Keratinocyte (primary cell): ENCODE data around the gene GZF1. TPM values are rescaled to one million over a fixed set of nuclear protein-coding genes. Genes with fewer than 3 reads are reported as not detected.

ENCODE experiments used
- DNase-seq: peaks from one replicate; pipeline ENCODE4 v3.0.0-alpha.2; 2011; ENCODE audit warnings: low read depth, missing footprints, low spot score
- FAIRE-seq: peaks from 2 replicates; lab custom pipeline; 2011; peaks lifted over from hg19 to GRCh38; lab: Jason Lieb, UNC
- H2AFZ ChIP-seq: 2 replicates; pipeline ENCODE4 v1.6.0; 2012; ENCODE audit warnings: low read length, control low read depth, inconsistent platforms; ENCODE audit not compliant: control insufficient read depth
- H3K27ac ChIP-seq: 2 replicates; pipeline ENCODE4 v1.5.1; 2011; ENCODE audit warnings: low read length; ENCODE audit not compliant: control insufficient read depth, insufficient read depth
- H3K27me3 ChIP-seq: 3 replicates; pipeline ENCODE4 v1.6.0; 2011; ENCODE audit warnings: low read length; ENCODE audit not compliant: control insufficient read depth, insufficient read depth; ENCODE audit errors: extremely low read depth
- H3K36me3 ChIP-seq, 2 experiments: 2 replicates in 1 of 2; 3 replicates in 1 of 2; pipeline ENCODE4 v1.5.1; 2011; ENCODE audit warnings: low read length in 2 of 2, mild to moderate bottlenecking in 1 of 2; ENCODE audit not compliant: control insufficient read depth in 2 of 2, insufficient read depth in 2 of 2; ENCODE audit errors: extremely low read depth in 1 of 2
- H3K4me1 ChIP-seq: 3 replicates; pipeline ENCODE4 v1.5.1; 2011; ENCODE audit warnings: low read length; ENCODE audit not compliant: control insufficient read depth, insufficient read depth; ENCODE audit errors: extremely low read depth
- H3K4me2 ChIP-seq: 3 replicates; pipeline ENCODE4 v1.6.0; 2011; ENCODE audit warnings: low read depth, low read length; ENCODE audit not compliant: control insufficient read depth, insufficient read depth; ENCODE audit errors: extremely low read depth
- H3K4me3 ChIP-seq, 3 experiments: fragments of 200-600 bp in 1 of 3; sonication (generic) in 1 of 3; 2 replicates in 2 of 3; 3 replicates in 1 of 3; pipeline ENCODE4 v1.5.1; 2011 to 2016; ENCODE audit warnings: low read length in 3 of 3, mild to moderate bottlenecking in 3 of 3, control low read depth in 2 of 3, inconsistent platforms in 1 of 3, low read depth in 1 of 3, mixed read lengths in 1 of 3, mixed run types in 1 of 3, moderate library complexity in 1 of 3; ENCODE audit not compliant: control insufficient read depth in 2 of 3, insufficient read depth in 2 of 3; ENCODE audit errors: extremely low read depth in 1 of 3
- H3K79me2 ChIP-seq: 2 replicates; pipeline ENCODE4 v1.6.0; 2012; ENCODE audit warnings: low read length; ENCODE audit not compliant: control insufficient read depth, insufficient read depth
- H3K9ac ChIP-seq: 3 replicates; pipeline ENCODE4 v1.6.0; 2011; ENCODE audit warnings: low read length; ENCODE audit not compliant: control insufficient read depth, insufficient read depth; ENCODE audit errors: extremely low read depth
- H3K9me1 ChIP-seq: 3 replicates; pipeline ENCODE4 v1.6.0; 2011; ENCODE audit warnings: low read length; ENCODE audit not compliant: control insufficient read depth, insufficient read depth; ENCODE audit errors: extremely low read depth
- H3K9me3 ChIP-seq: 2 replicates; pipeline ENCODE4 v1.5.1; 2012; ENCODE audit warnings: low read depth, low read length; ENCODE audit not compliant: control insufficient read depth
- H4K20me1 ChIP-seq: 3 replicates; pipeline ENCODE4 v1.6.0; 2011; ENCODE audit warnings: low read length; ENCODE audit not compliant: control insufficient read depth, insufficient read depth; ENCODE audit errors: extremely low read depth
- EZH2 ChIP-seq: IDR thresholded peaks from one replicate; pipeline ENCODE4 v1.6.1; 2012; ENCODE audit warnings: inconsistent platforms, mild to moderate bottlenecking, low read length, moderate library complexity
- dilution Hi-C: fragments of 300-500 bp; cut with MboI; formaldehyde crosslinking; loops from one replicate; pipeline ENCODE4 v1.7.0; 2020; ENCODE audit warnings: low sequenced_read_pairs; ENCODE audit not compliant: extremely low pct_ligation_motif_present
- polyA plus RNA-seq, 5 experiments: library from polyadenylated mRNA; depleted of rRNA in 3 of 5; stranded (reverse) in 3 of 5; stranded (forward) in 1 of 5; unstranded in 1 of 5; fragments of >200 nt; gene quantifications; 1 replicate in 1 of 5; 2 replicates in 3 of 5; 3 replicates in 1 of 5; pipeline versions ENCODE4 v1.2.1 to v1.2.3, GENCODE V29; 2011 to 2012; ENCODE audit warnings: missing spikeins in 2 of 5, low read depth in 1 of 5, low replicate concordance in 1 of 5
- TF ChIP-seq, protein P1 (sequence below), 3 experiments: IDR thresholded peaks in 1 of 3; conservative IDR thresholded peaks in 1 of 3; optimal IDR thresholded peaks in 1 of 3; 2 replicates in 2 of 3; 3 replicates in 1 of 3; pipeline versions ENCODE3 to v1.5.1; 2011; ENCODE audit warnings: low read length in 3 of 3, mild to moderate bottlenecking in 3 of 3, moderate library complexity in 2 of 3, control low read depth in 1 of 3, inconsistent platforms in 1 of 3; ENCODE audit not compliant: insufficient read depth in 2 of 3; ENCODE audit errors: extremely low read depth in 1 of 3

The GZF1 gene
- polyA plus RNA-seq, 1 donor (not counting 4 experiments of a cell fraction or from before 2014, with no cell fraction given), result 11.7 TPM

- DNase-seq, result no peak
- Histone ChIP-seq H3K27me3 (no peaks in the 10 kb centered on the region), H3K4me1 (no peaks in the 10 kb centered on the region), H3K4me3 (no peak overlapping the region), H3K9me1 (no peaks in the 10 kb centered on the region), H3K9me3 (no peaks in the 10 kb centered on the region), H4K20me1 (no peaks in the 10 kb centered on the region), H3K79me2 (no peaks in the 10 kb centered on the region), H3K36me3 (peaks cover 9 to 30% of the 10 kb centered on the region in 2 experiments), H3K27ac (no peak overlapping the region), H3K9ac (no peak overlapping the region), H2AFZ (no peak overlapping the region), H3K4me2 (no peak overlapping the region)
- no peak for FAIRE-seq
- dilution Hi-C loops, result no loop called here
- TF ChIP-seq EZH2, result no peak
These were observed 13.8 kb downstream of the GZF1 start for GRCh38 chr20:23375827-23376226.

- Histone ChIP-seq H3K9me3 (no peaks in the 10 kb centered on the region), H3K4me3 (no peak overlapping the region), H3K27ac (no peak overlapping the region), H3K9ac (no peak overlapping the region), H3K79me2 (no peaks in the 10 kb centered on the region), H3K27me3 (no peaks in the 10 kb centered on the region), H3K36me3 (peaks cover 3 to 23% of the 10 kb centered on the region in 2 experiments), H3K4me1 (no peaks in the 10 kb centered on the region), H4K20me1 (no peaks in the 10 kb centered on the region), H3K9me1 (no peaks in the 10 kb centered on the region), H2AFZ (no peak overlapping the region), H3K4me2 (no peak overlapping the region)
- TF ChIP-seq, protein P1, sequence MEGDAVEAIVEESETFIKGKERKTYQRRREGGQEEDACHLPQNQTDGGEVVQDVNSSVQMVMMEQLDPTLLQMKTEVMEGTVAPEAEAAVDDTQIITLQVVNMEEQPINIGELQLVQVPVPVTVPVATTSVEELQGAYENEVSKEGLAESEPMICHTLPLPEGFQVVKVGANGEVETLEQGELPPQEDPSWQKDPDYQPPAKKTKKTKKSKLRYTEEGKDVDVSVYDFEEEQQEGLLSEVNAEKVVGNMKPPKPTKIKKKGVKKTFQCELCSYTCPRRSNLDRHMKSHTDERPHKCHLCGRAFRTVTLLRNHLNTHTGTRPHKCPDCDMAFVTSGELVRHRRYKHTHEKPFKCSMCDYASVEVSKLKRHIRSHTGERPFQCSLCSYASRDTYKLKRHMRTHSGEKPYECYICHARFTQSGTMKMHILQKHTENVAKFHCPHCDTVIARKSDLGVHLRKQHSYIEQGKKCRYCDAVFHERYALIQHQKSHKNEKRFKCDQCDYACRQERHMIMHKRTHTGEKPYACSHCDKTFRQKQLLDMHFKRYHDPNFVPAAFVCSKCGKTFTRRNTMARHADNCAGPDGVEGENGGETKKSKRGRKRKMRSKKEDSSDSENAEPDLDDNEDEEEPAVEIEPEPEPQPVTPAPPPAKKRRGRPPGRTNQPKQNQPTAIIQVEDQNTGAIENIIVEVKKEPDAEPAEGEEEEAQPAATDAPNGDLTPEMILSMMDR (optimal IDR thresholded peaks at IDR 0.05 in 1 of 3, IDR thresholded peaks at IDR 0.05 in 1 of 3, conservative IDR thresholded peaks at IDR 0.05 in 1 of 3; ENCODE audit: extremely low read depth in 1 of 3, insufficient read depth in 2 of 3, low read length in 3 of 3), result no peak
- no peak for TF ChIP-seq EZH2
- dilution Hi-C loops, result no loop called here
- DNase-seq (no peak), FAIRE-seq (no peak)
These were observed 17.8 kb downstream of the GZF1 start for GRCh38 chr20:23379772-23380171.

DNA sequence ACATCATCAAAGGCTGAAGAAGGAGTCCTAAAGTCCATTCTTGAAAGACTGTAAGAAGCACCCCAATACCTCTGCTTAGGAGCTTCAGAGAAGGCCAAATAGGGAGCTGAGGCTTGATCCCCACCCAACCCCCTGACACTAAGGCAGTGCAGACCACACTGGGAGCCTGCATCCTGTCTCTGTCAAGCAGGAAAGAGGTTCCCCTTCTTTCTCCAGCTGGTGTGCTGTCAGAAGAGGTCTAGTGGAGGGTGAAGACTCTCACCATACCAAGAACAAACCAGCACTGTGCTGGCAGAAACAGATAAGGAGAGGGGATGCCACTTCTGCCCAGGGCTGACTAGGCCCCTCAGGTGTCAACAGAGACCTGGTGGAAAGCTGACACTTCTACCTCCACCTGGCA lies 19.9 kb downstream of the GZF1 start:
- Histone ChIP-seq H3K9ac (no peak overlapping the region), H3K9me1 (no peaks in the 10 kb centered on the region), H3K79me2 (peaks cover 7% of the 10 kb centered on the region), H3K4me1 (no peaks in the 10 kb centered on the region), H3K27me3 (no peaks in the 10 kb centered on the region), H3K4me3 (no peak overlapping the region), H3K27ac (no peak overlapping the region), H3K9me3 (no peaks in the 10 kb centered on the region), H2AFZ (no peak overlapping the region), H3K4me2 (no peak overlapping the region), H3K36me3 (peaks cover 3 to 17% of the 10 kb centered on the region in 2 experiments), H4K20me1 (no peaks in the 10 kb centered on the region)
- DNase-seq (no peak), FAIRE-seq (no peak)
- dilution Hi-C loops, result no loop called here
- TF ChIP-seq, protein P1 (optimal IDR thresholded peaks at IDR 0.05 in 1 of 3, IDR thresholded peaks at IDR 0.05 in 1 of 3, conservative IDR thresholded peaks at IDR 0.05 in 1 of 3; ENCODE audit: extremely low read depth in 1 of 3, insufficient read depth in 2 of 3, low read length in 3 of 3), result no peak
- TF ChIP-seq EZH2, result no peak
